HG03060 (cell line): ENCODE data around the gene AKAIN1.

Source experiments
- ATAC-seq: cut with Tn5 transposase; IDR thresholded peaks from one replicate; pipeline ENCODE4 v1.9.1; 2021; ENCODE audit warnings: low read depth, moderate number of reproducible peaks; ENCODE audit not compliant: unreplicated experiment

Gene AKAIN1

DNA sequence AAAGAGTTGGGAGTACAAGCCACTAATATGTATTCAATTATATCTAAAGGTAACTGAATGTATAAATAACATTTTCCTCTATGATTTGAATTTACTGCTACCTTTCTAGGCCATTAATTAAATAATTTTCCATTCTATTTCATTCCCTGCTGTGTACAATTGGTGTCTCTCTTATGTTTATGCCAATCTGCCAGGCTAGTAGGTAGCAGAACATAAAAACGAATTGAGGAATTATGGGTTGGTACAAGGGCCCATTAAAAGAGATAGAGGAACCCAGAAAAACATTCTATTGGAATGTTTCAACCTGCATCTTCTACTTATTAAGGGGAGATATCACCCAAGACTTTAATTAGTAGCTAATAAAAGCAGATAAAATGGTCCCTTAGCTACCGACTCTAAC is 32.2 kb downstream of the AKAIN1 start:
- ATAC-seq, result no peak

GRCh38 chr18:5162111-5162510 is 34.9 kb downstream of the AKAIN1 start:
- ATAC-seq, result no peak

- no peak for ATAC-seq
Observed at GRCh38 chr18:5159080-5159479, 38.0 kb downstream of the AKAIN1 start.

- ATAC-seq, result no peak
Observed at GRCh38 chr18:5158587-5158986, 38.5 kb downstream of the AKAIN1 start.

GRCh38 chr18:5158172-5158571 is 38.9 kb downstream of the AKAIN1 start:
- ATAC-seq, result no peak

DNA sequence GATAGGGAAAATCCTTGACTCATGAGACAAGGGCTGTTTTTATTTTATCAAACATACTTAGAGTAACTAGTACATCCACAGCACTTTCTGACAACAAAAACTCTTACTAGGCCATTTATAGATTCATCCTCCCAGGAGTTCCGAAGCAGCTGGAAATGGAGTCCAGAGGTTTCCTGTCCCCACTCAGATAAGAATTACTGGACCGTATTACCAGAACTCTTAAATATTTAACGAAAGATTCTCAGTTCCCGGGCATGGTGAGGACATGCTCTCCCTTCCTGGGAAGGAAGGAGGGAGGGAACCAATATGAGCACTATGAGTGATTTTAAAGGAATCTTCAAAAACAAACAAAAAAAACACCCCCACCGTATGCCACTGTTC is 41.2 kb downstream of the AKAIN1 start:
- no peak for ATAC-seq

GRCh38 chr18:5155218-5155906 is 41.7 kb downstream of the AKAIN1 start:
- no peak for ATAC-seq

- ATAC-seq, result no peak
Observed at GRCh38 chr18:5152343-5153020, 44.6 kb downstream of the AKAIN1 start.

- ATAC-seq, result no peak
Observed at GRCh38 chr18:5150894-5151293, 46.2 kb downstream of the AKAIN1 start.

- no peak for ATAC-seq
Observed at GRCh38 chr18:5146093-5146492, 51.0 kb downstream of the AKAIN1 start.

- ATAC-seq, result no peak
Observed at GRCh38 chr18:5145168-5145825, 51.8 kb downstream of the AKAIN1 start.

- ATAC-seq, result no peak
Observed at GRCh38 chr18:5144629-5145028, 52.4 kb downstream of the AKAIN1 start.

DNA sequence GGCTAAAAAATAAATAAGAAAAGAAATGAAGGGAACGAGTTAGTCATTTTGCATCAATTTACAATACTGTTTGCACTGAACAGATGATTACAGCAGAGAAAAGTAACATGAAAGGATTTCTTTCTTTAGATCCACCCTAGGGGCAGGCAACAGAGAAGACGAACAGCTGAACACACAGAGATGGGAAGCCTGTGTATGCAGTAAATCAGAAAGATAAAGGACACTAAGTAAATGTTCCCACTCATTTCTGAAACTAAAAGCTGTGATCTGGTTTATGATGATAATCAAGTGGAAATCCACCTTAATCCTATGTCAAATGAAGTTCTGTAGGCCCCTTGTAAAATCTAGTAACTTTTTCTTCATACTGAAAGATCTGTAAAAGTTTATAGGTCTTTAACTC is 54.2 kb downstream of the AKAIN1 start:
- no peak for ATAC-seq

GRCh38 chr18:5142131-5142530 is 54.9 kb downstream of the AKAIN1 start:
- no peak for ATAC-seq

GRCh38 chr18:5137261-5137660 is 59.8 kb downstream of the AKAIN1 start:
- ATAC-seq, result no peak

- ATAC-seq, result no peak
Observed at GRCh38 chr18:5132987-5133386, 64.1 kb downstream of the AKAIN1 start.

GRCh38 chr18:5122272-5122671 is 74.8 kb downstream of the AKAIN1 start:
- no peak for ATAC-seq

GRCh38 chr18:5110266-5110665 is 86.8 kb downstream of the AKAIN1 start:
- ATAC-seq, result no peak

GRCh38 chr18:5107988-5108387 is 89.1 kb downstream of the AKAIN1 start:
- no peak for ATAC-seq

- ATAC-seq, result no peak
Observed at GRCh38 chr18:5106730-5107129, 90.3 kb downstream of the AKAIN1 start.

GRCh38 chr18:5104246-5104645 is 92.8 kb downstream of the AKAIN1 start:
- ATAC-seq, result no peak

DNA sequence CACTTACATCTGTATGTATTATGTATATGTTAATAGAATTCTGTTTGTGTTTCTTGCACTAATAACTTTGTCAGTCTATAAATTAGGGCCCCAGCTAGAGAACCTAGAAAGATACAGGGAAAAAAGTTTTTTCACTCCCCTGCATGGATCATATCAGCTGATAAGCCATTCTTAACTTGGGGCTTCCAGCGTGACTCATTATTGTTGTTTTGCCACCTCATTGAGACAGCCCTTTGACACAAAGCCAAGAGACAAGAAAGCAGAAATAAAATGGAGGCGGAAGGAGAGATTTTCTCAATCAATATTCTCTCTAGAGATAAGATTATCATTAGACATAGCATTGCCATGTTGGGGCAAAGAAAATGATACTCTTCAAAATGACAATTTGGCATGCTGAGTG is 93.4 kb downstream of the AKAIN1 start:
- no peak for ATAC-seq
